Measurements from ENCODE around the gene ZNF507. TPM values are rescaled to one million over a fixed set of nuclear protein-coding genes. Genes with fewer than 3 reads are reported as not detected.

The ZNF507 gene
- polyA plus RNA-seq, 3 donors, result 0.08 to 0.39 (median 0.10) TPM

DNA sequence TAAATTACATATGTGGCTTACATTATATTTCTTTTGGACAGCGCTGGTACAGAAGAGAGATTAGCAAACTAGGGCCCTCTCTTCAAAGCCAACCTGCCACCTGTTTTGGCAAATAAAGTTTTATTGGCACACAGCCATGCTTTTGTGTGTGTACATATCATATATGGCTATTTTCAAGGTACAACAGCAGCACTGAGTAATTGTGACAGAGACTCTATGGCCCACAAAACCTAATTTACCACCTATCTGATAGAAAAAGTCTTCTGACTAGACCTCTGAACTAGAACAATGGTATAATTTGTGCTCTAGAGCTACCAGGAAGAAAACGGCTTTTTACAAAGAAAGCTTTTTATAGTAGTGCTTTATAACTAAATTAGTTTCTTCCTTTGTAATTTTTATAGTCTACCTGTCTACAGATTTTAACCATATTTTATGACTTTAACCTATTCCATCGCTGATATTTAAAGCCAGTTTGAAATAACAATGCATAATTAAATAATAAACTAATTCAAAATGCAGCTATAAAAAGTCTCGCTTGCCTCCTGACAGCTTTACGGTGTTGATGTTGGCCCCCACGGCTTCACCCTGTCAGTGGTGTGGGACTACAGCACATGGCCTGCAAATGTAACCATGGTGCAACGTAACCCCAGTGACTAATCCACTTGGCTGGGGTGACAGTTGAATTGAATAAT is 42.4 kb downstream of the ZNF507 start:
- no peak overlapping the region for H3K27ac Mint-ChIP-seq
- no peak overlapping the region for H3K9ac ChIP-seq (ENCODE audit: insufficient read depth, low read length, poor library complexity, severe bottlenecking)
- H3K4me3 ChIP-seq (replicated peaks in 1 of 3; ENCODE audit: low read depth in 2 of 3, low read length in 3 of 3), result no peak overlapping the region

DNA sequence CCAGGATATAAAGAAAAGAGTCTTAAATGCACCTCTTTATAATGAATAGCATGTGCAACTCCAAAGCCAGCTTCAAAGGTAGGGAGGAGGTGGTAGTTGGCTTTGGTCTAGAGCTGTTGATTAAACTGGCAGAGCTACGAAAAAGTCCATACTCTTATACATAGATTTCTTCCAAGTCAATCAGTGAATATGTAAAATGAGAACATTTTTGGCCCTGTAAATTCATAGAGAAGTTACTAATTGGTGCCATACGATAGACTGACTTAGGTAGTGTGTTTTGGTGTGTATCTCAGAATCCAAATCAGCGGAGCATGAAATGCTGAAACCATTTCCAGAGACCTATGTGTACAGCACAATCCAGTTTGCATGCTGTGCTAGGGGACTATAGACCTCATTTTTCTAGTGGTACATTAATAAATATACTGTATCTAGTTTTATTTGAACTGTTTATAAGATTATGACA is 43.0 kb downstream of the ZNF507 start:
- no peak overlapping the region for H3K27ac Mint-ChIP-seq

More for the DNA sequence above, 42.4 kb downstream of the ZNF507 start:
- H3K27ac ChIP-seq (ENCODE audit: low read depth in 1 of 2, low read length in 2 of 2), result no peak overlapping the region
- TF ChIP-seq, protein P1, sequence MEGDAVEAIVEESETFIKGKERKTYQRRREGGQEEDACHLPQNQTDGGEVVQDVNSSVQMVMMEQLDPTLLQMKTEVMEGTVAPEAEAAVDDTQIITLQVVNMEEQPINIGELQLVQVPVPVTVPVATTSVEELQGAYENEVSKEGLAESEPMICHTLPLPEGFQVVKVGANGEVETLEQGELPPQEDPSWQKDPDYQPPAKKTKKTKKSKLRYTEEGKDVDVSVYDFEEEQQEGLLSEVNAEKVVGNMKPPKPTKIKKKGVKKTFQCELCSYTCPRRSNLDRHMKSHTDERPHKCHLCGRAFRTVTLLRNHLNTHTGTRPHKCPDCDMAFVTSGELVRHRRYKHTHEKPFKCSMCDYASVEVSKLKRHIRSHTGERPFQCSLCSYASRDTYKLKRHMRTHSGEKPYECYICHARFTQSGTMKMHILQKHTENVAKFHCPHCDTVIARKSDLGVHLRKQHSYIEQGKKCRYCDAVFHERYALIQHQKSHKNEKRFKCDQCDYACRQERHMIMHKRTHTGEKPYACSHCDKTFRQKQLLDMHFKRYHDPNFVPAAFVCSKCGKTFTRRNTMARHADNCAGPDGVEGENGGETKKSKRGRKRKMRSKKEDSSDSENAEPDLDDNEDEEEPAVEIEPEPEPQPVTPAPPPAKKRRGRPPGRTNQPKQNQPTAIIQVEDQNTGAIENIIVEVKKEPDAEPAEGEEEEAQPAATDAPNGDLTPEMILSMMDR (IDR thresholded peaks at IDR 0.05), result no peak
- Mint-ChIP-seq H3K27me3 (ENCODE audit: low read depth in 3 of 3) (peaks cover 26 to 56% (median 55%) of the 10 kb centered on the region in 3 donors), H3K4me3 (peak overlapping the region in 1 of 2 donors; percentile 9), H3K9me3 (peaks cover 0 to 2% (median 0%) of the 10 kb centered on the region in 7 donors), H3K4me1 (no peaks in the 10 kb centered on the region), H3K36me3 (peaks cover under 1 to 12% of the 10 kb centered on the region in 2 donors)
- no peaks in the 10 kb centered on the region for H3K79me2 ChIP-seq (ENCODE audit: insufficient read depth, low read length)
- no peaks in the 10 kb centered on the region for H3K36me3 ChIP-seq (replicated peaks in 1 of 2; ENCODE audit: control insufficient read depth in 1 of 2, insufficient read depth in 2 of 2, low read length in 2 of 2)
- H4K20me1 ChIP-seq (ENCODE audit: insufficient read depth, low read length), result no peaks in the 10 kb centered on the region
- H3K4me2 ChIP-seq (replicated peaks; ENCODE audit: extremely low read depth, low read length, poor library complexity, severe bottlenecking), result no peak overlapping the region
- no peak for DNase-seq
- no peaks in the 10 kb centered on the region for H3K9me3 ChIP-seq (replicated peaks in 1 of 2; ENCODE audit: control insufficient read depth in 1 of 2, insufficient read depth in 1 of 2, low read length in 2 of 2)
- intact Hi-C loops (cut with micrococcal nuclease), result no loop called here
- no CpG with 5 or more reads among the region's 7 CpGs for WGBS (ENCODE audit: insufficient coverage)
- no peaks in the 10 kb centered on the region for H3K4me1 ChIP-seq (ENCODE audit: control insufficient read depth in 1 of 2, insufficient read depth in 2 of 2, low read length in 2 of 2)
- H3K27me3 ChIP-seq (ENCODE audit: control insufficient read depth in 2 of 2, insufficient read depth in 2 of 2, low read length in 2 of 2), result peaks cover 23 to 72% of the 10 kb centered on the region in 2 donors
- no peak overlapping the region for H2AFZ ChIP-seq (ENCODE audit: insufficient read depth, low read depth, low read length, poor library complexity, severe bottlenecking)

More for the DNA sequence above, 43.0 kb downstream of the ZNF507 start:
- Histone ChIP-seq H3K79me2 (ENCODE audit: insufficient read depth, low read length) (no peaks in the 10 kb centered on the region), H3K4me3 (replicated peaks in 1 of 3; ENCODE audit: low read depth in 2 of 3, low read length in 3 of 3) (no peak overlapping the region), H4K20me1 (ENCODE audit: insufficient read depth, low read length) (no peaks in the 10 kb centered on the region), H3K9ac (ENCODE audit: insufficient read depth, low read length, poor library complexity, severe bottlenecking) (no peak overlapping the region), H3K4me1 (ENCODE audit: control insufficient read depth in 1 of 2, insufficient read depth in 2 of 2, low read length in 2 of 2) (no peaks in the 10 kb centered on the region), H3K27me3 (ENCODE audit: control insufficient read depth in 2 of 2, insufficient read depth in 2 of 2, low read length in 2 of 2) (peaks cover 22 to 72% of the 10 kb centered on the region in 2 donors), H3K4me2 (replicated peaks; ENCODE audit: extremely low read depth, low read length, poor library complexity, severe bottlenecking) (no peak overlapping the region), H2AFZ (ENCODE audit: insufficient read depth, low read depth, low read length, poor library complexity, severe bottlenecking) (no peak overlapping the region), H3K9me3 (replicated peaks in 1 of 2; ENCODE audit: control insufficient read depth in 1 of 2, insufficient read depth in 1 of 2, low read length in 2 of 2) (no peaks in the 10 kb centered on the region), H3K36me3 (replicated peaks in 1 of 2; ENCODE audit: control insufficient read depth in 1 of 2, insufficient read depth in 2 of 2, low read length in 2 of 2) (no peaks in the 10 kb centered on the region), H3K27ac (ENCODE audit: low read depth in 1 of 2, low read length in 2 of 2) (no peak overlapping the region)
- Mint-ChIP-seq H3K36me3 (peaks cover 0 to 8% of the 10 kb centered on the region in 2 donors), H3K27me3 (ENCODE audit: low read depth in 3 of 3) (peaks cover 29 to 56% (median 55%) of the 10 kb centered on the region in 3 donors), H3K9me3 (peaks cover 0 to 3% (median 0%) of the 10 kb centered on the region in 7 donors), H3K4me3 (peak overlapping the region in 1 of 2 donors; percentile 9), H3K4me1 (no peaks in the 10 kb centered on the region)
- intact Hi-C loops (cut with micrococcal nuclease), result no loop called here
- DNase-seq, result no peak
- 100% methylated on average over 1 of the region's 3 CpGs for WGBS (ENCODE audit: insufficient coverage)
- TF ChIP-seq, protein P1 (IDR thresholded peaks at IDR 0.05), result no peak
